GM19328 (cell line): ENCODE results near the gene ZNF701.
A peak's percentile ranks its signal among the peaks of the same experiment; 100 is the strongest.
"Not testable (repeated sequence)": the region's sequence is repeated elsewhere in the genome, so short reads cannot be mapped to it uniquely, and the experiment has no call there.

ENCODE experiments used
- ATAC-seq: cut with Tn5 transposase; IDR thresholded peaks from one replicate; pipeline ENCODE4 v1.9.1; 2021; ENCODE audit warnings: mild to moderate bottlenecking, moderate library complexity; ENCODE audit not compliant: unreplicated experiment

ZNF701 gene

DNA sequence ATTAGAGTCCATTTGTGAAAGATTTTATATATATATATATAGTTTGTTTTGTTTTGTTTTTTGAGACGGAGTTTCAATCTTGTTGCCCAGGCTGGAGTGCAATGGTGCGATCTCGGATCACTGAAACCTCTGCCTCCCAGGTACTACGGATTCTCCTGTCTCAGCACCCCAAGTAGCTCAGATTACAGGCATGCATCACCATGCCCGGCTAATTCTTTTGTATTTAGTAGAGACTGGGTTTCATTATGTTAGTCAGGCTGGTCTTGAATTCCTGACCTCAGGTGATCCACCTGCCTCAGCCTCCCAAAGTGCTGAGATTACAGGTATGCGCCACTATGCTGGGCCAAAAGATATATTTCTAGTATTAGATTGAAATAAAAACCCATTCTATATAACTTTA, 4.0 kb upstream of the ZNF701 start:
- no peak for ATAC-seq

DNA sequence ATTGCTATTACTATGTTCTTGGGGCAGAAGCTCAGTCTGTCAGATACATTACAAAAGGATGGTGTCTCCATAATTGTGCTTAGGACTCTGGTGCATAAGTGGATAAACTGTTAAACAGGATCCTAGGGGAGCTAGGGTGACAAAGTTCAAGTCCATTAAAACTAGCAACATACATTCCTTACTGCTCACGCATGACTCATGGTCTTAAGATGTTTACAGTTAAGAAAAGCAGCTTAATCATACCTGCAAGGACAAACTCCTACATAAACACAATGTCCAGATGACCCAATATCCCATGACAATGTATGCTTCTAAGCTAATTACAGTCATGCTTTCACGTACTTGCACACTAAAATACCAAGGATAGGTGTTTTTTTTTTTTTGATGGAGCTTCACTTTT, 3.5 kb upstream of the ZNF701 start:
- no peak for ATAC-seq

- ATAC-seq = no peak
These were observed 2.2 kb upstream of the ZNF701 start for GRCh38 chr19:52567921-52568320.

GRCh38 chr19:52569638-52569999, 468 bp upstream of the ZNF701 start:
- ATAC-seq = not testable (repeated sequence)

- ATAC-seq = no peak
These were observed 14.8 kb downstream of the ZNF701 start for GRCh38 chr19:52584736-52585440.

DNA sequence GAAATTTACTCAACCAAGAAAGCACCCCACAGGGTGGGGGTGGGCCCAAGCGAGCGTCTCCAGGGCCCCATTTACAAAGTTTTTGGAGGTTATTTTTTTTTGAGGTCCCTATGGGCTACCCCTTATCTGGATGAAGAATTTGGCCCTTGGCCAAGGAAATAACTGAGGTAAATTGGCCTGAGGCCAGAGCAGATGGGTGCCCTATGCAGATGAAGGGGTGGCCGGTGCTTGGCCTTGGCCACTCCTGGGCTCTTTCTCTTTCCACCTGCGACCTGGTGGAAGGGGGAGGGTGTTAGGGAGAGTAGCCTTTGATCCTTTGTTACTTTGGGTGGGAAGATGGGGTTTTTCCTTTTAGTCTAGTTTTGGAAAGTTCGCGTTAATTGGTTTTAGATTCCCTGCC, 15.5 kb downstream of the ZNF701 start:
- ATAC-seq = no peak

DNA sequence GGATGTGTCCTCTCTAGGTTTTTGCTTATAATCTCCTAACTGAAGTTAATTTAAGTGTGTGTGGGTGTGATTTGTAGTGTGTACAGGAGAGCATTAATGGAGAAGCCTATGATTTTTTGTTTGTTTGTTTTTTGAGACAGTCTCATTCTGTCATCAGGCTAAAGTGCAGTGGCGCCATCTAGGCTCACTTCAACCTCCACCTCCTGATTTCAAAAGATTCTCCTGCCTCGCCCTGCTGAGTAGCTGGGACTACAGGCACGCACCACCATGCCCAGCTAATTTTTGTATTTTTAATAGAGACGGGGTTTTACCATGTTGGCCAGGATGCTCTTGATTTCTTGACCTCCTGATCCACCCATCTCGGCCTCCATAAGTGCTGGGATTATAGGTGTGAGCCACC, 20.6 kb downstream of the ZNF701 start:
- no peak for ATAC-seq

- ATAC-seq = no peak
These were observed 22.2 kb downstream of the ZNF701 start for GRCh38 chr19:52592301-52592700.

DNA sequence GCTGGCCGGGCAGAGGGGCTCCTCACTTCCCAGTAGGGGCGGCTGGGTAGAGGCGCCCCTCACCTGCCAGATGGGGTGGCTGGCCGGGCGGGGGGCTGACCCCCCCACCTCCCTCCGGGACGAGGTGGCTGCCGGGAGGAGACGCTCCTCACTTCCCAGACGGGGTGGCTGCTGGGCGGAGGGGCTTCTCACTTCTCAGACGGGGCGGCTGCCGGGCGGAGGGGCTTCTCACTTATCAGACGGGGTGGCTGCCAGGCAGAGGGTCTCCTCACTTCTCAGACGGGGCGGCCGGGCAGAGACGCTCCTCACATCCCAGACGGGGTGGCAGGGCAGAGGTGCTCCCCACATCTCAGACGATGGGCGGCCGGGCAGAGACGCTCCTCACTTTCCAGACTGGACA, 23.4 kb downstream of the ZNF701 start:
- ATAC-seq = not testable (repeated sequence)

DNA sequence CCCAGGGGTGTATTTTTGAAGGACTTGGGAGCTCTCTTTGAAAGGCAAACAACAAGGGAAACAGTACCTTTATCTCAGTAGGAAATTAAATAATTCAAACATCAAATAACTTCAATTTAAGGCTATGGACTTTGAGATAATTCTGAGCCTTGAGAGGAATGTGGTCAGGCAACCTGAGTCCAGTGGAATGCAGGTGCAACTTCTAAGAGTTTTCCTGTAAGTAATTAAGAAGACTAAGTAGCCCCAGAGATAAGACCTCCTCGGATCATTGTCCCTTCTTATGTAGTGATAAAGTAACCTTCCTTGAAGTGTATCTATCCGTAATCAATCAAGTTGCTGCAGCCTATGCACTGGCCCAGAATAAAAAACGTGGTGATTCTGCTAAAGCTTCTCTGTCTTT, 29.2 kb downstream of the ZNF701 start:
- no peak for ATAC-seq

DNA sequence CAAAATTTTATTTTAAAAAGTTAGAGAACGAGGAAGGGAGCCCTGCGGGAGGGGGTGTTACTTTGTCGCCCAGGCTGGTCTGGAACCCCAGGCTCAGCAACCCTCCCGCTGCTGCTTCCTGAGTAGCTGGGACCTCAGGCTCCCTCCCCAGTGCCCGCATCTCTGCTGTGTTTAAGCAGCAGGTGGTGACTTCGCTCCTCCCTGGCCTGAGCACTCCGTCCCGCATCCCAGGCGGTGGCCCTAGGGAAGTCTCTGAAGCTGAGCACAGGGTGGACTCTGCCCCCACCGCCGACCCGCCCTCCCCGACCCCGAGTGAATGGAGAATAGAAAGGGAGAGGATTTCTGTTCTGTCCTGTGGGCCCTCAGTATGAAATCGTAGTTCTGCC, 30.5 kb downstream of the ZNF701 start:
- ATAC-seq = no peak

GRCh38 chr19:52601025-52601973, 31.2 kb downstream of the ZNF701 start:
- peak; percentile 84 for ATAC-seq

GRCh38 chr19:52601974-52602366, 31.9 kb downstream of the ZNF701 start:
- not testable (repeated sequence) for ATAC-seq

GRCh38 chr19:52602941-52603340, 32.9 kb downstream of the ZNF701 start:
- no peak for ATAC-seq

DNA sequence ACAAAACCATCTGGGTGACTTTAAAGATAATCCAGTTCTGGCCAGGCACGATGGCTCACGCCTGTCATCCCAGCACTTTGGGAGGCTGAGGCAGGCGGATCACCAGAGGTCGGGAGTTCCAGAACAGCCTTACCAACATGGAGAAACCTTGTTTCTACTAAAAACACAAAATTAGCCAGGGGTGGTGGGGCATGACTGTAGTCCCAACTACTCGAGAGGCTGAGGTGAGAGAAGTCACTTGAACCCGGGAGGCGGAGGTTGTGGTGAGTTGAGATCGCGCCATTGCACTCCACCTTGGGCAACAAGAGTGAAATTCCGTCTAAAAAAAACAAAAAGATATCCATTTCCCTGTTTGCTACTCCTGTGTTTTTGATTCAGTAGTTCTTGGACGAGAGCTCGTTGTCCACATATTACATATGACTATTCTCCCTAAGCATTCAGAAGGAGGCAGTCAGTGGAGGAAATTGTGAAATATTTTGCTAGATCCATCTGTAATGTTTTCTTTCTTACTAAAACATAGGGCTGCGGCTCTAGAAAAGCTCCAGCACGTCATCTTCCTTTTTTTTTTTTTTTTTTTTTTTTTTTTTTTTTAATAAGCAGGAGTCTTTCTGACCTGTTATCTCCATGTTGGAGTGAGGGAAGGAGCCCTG, 33.6 kb downstream of the ZNF701 start:
- no peak for ATAC-seq

- no peak for ATAC-seq
These were observed 43.3 kb downstream of the ZNF701 start for GRCh38 chr19:52613299-52613906.

DNA sequence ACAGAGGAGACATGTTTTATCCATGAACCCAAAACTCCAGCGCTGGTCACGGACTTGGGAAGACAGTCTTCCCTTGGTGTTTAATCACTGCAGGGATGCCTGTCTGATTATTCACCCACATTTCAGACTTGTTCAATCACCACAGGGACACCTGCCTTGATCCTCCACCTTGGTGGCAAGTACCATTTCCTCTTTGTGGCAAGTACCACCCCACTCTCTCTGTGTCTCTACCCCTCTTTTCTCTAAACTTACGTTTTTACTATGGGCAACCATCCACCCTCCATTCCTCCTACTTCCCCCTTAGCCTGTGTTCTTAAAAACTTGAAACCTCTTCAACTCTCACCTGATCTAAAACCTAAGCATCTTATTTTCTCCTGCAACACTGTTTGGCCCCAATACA, 51.3 kb downstream of the ZNF701 start:
- no peak for ATAC-seq

GRCh38 chr19:52622261-52622660, 52.2 kb downstream of the ZNF701 start:
- no peak for ATAC-seq

- no peak for ATAC-seq
These were observed 56.8 kb downstream of the ZNF701 start for GRCh38 chr19:52626915-52627314.

DNA sequence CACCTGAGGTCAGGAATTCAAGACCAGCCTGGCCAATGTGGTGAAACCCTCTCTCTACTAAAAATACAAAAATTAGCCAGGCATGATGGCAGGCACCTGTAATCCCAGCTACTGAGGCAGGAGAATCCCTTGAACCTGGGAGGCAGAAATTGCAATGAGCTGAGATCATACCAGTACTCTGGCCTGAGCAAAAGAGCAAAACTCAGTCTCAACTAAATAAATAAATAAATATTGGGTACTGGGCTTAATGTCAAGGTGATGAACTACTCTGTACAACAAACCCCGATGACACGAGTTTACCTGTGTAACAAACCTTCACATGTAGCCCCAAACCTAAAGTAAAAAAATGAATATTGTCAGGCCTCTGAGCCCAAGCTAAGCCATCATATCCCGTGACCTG, 57.4 kb downstream of the ZNF701 start:
- not testable (repeated sequence) for ATAC-seq
